HepG2 (cell line): Measurements from ENCODE around the gene FGD2. TPM values are rescaled to one million over a fixed set of nuclear protein-coding genes. Genes with fewer than 3 reads are reported as not detected.

ENCODE experiments used
- HOXA7 ChIP-seq: sonication (generic); formaldehyde crosslinking; IDR thresholded peaks from 2 replicates; pipeline ENCODE4 v1.8.1; 2022; ENCODE audit warnings: mild to moderate bottlenecking, missing genetic modification reagents, moderate library complexity
- HOXD1 ChIP-seq: sonication (generic); formaldehyde crosslinking; IDR thresholded peaks from 2 replicates; pipeline ENCODE4 v1.5.0; 2020; ENCODE audit warnings: missing genetic modification reagents
- MTA3 ChIP-seq: sonication (generic); formaldehyde crosslinking; IDR thresholded peaks from 2 replicates; pipeline ENCODE4 v1.4.0; 2020; ENCODE audit warnings: missing genetic modification reagents
- MYC ChIP-seq: sonication (generic); formaldehyde crosslinking; IDR thresholded peaks from 2 replicates; pipeline ENCODE4 v1.9.0; 2021; ENCODE audit warnings: missing genetic modification reagents, borderline replicate concordance
- SMARCE1 ChIP-seq: fragments of 450-650 bp; IDR thresholded peaks from 2 replicates; pipeline ENCODE4 v1.6.1; 2017; ENCODE audit warnings: borderline replicate concordance
- TCF7L2 ChIP-seq: IDR thresholded peaks from 2 replicates; pipeline ENCODE4 v1.6.1; 2011; ENCODE audit warnings: mild to moderate bottlenecking, low read depth, low read length, moderate library complexity
- ZNF121 ChIP-seq: sonication (generic); formaldehyde crosslinking; IDR thresholded peaks from 2 replicates; pipeline ENCODE4 v1.5.0; 2020; ENCODE audit warnings: mild to moderate bottlenecking, missing genetic modification reagents
- ZNF530 ChIP-seq: sonication (generic); formaldehyde crosslinking; IDR thresholded peaks from 2 replicates; pipeline ENCODE4 v1.5.0; 2020; ENCODE audit warnings: low read depth, mild to moderate bottlenecking, missing genetic modification reagents
- ZNF713 ChIP-seq: sonication (generic); formaldehyde crosslinking; IDR thresholded peaks from 2 replicates; pipeline ENCODE4 v1.4.0; 2020; ENCODE audit warnings: mild to moderate bottlenecking, missing genetic modification reagents
- ZNF788 ChIP-seq: sonication (generic); formaldehyde crosslinking; IDR thresholded peaks from 2 replicates; pipeline ENCODE4 v1.5.0; 2020; ENCODE audit warnings: mild to moderate bottlenecking, missing genetic modification reagents, borderline replicate concordance
- ZSCAN21 ChIP-seq: sonication (generic); formaldehyde crosslinking; IDR thresholded peaks from 2 replicates; pipeline ENCODE4 v1.8.0; 2022; ENCODE audit warnings: mild to moderate bottlenecking, missing genetic modification reagents, moderate library complexity, borderline replicate concordance
- polyA plus RNA-seq, 8 experiments: library from polyadenylated mRNA; depleted of rRNA in 3 of 8; stranded (reverse) in 7 of 8; unstranded in 1 of 8; fragments of >200 nt; fragmentation: Illumina TruSeq in 4 of 8; extraction: Trizol in 4 of 8; gene quantifications; 2 replicates each; pipeline versions ENCODE4 v1.2.1 to v1.2.3, GENCODE V29; 2011 to 2016; ENCODE audit warnings: low read depth in 4 of 8, missing spikeins in 1 of 8, mixed read lengths in 1 of 8; ENCODE audit not compliant: insufficient read depth in 1 of 8
- total RNA-seq, 5 experiments: library from RNA; depleted of rRNA; stranded (reverse); fragments of >200 nt; fragmentation: Illumina TruSeq; extraction: Trizol; gene quantifications; 2 replicates each; pipeline ENCODE4 v1.2.3, GENCODE V29; 2016; ENCODE audit warnings: low read depth in 1 of 5
- TF ChIP-seq, protein P1 (sequence below): sonication (generic); formaldehyde crosslinking; IDR thresholded peaks from 2 replicates; pipeline ENCODE4 v1.4.0; 2020; ENCODE audit warnings: mild to moderate bottlenecking, missing genetic modification reagents
- TF ChIP-seq, protein P2 (sequence below): sonication (generic); formaldehyde crosslinking; IDR thresholded peaks from 2 replicates; pipeline ENCODE4 v1.5.0; 2020; ENCODE audit warnings: mild to moderate bottlenecking, missing genetic modification reagents, borderline replicate concordance
- TF ChIP-seq, protein P3 (sequence below): IDR thresholded peaks from 2 replicates; pipeline ENCODE4 v1.6.1; 2016

FGD2 gene
- total and polyA plus RNA-seq, 2 of the 13 experiments (the other 11 are each of a cell fraction or from before 2014, with no cell fraction given) = not detected

DNA sequence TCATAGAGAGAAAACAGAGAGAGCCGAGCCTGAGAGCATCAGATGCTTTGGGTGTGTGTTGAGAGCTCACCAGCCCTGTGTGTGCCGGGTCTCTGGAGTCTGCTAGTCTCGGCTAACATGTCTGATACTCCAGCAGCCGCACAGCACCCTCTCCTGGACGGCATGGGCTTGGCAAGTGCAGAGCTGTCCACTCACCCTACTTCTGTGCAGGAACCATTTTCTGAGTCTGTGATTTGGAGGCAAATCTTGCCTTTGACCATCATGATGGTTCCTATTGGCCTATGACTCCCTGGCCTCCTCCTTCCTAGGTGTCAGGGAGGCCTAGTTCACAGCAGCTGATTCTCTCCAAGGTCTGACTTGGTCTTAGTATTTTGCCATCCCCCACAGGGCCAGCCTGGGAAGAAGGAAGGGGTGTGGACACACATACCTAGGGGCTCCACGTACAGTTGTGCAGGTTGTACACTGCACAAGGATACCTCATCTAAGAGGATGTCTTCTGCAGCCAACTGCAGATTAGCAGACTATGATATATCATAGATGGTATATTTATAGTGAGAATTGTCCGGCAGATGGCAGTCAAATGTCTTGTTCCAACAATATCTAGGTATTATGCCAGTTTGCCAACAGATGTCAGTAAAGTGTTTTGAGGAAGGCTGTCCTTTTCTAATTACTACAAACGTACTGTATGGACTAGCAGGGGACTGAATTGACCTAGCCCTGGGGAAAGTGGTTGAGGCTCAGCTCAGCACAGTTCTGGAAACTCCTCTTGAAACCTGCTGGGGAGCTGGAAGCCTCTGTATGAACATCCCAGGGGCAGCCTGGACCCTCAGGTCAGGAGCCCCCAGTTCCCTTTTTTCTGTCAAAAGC, 13.0 kb downstream of the FGD2 start (continued):
- TF ChIP-seq, protein P1, sequence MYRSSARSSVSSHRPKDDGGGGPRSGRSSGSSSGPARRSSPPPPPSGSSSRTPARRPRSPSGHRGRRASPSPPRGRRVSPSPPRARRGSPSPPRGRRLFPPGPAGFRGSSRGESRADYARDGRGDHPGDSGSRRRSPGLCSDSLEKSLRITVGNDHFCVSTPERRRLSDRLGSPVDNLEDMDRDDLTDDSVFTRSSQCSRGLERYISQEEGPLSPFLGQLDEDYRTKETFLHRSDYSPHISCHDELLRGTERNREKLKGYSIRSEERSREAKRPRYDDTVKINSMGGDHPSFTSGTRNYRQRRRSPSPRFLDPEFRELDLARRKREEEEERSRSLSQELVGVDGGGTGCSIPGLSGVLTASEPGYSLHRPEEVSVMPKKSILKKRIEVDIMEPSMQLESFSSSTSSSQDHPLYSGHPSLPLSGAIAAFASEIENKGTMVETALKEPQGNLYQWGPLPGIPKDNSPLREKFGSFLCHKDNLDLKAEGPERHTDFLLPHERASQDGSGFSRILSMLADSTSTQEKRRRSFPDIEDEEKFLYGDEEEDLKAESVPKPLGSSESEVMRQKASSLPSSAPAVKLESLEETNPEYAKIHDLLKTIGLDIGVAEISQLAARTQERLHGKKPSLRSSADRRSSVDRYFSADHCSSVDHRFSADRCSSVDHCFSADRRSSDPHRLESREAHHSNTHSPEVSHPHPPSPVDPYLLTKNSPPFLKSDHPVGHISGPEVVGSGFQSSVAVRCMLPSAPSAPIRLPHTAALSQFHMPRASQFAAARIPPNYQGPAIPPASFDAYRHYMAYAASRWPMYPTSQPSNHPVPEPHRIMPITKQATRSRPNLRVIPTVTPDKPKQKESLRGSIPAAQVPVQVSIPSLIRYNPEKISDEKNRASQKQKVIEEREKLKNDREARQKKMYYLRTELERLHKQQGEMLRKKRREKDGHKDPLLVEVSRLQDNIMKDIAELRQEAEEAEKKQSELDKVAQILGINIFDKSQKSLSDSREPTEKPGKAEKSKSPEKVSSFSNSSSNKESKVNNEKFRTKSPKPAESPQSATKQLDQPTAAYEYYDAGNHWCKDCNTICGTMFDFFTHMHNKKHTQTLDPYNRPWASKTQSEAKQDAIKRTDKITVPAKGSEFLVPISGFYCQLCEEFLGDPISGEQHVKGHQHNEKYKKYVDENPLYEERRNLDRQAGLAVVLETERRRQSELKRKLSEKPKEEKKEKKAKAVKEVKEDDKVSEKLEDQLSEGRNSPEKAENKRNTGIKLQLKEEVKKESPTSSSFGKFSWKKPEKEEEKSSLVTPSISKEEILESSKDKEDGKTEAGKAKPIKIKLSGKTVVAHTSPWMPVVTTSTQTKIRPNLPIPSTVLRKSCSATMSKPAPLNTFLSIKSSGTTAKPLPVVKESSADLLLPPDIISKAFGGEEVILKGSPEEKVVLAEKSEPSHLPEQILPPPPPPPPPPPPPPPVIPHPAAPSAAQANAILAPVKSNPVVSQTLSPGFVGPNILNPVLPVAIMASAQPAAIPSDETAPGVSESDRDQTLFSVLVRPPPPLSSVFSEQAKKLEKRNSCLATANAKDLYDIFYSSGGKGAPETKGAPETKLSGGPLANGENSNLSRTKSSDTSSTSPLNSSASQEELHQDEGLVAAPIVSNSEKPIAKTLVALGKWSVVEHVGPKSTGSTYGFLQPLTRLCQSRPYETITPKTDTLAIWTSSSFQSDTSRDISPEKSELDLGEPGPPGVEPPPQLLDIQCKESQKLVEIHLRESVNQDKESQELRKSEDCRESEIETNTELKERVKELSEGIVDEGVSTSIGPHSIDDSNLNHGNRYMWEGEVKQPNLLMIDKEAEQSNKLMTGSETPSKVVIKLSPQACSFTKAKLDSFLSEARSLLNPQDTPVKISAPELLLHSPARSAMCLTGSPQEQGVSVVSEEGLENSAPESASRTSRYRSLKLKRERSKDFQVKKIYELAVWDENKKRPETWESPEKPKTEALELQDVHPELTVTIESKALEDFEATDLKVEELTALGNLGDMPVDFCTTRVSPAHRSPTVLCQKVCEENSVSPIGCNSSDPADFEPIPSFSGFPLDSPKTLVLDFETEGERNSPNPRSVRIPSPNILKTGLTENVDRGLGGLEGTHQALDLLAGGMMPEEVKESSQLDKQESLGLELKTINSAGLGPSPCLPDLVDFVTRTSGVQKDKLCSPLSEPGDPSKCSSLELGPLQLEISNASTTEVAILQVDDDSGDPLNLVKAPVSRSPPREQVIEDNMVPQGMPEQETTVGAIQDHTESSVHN (CRISPR knock-in tag) = 0 out of 2 replicates have a peak, but pooled peaks have one; percentile 24
- no peak for TF ChIP-seq TCF7L2
- no peak for TF ChIP-seq MYC (CRISPR knock-in tag)
- no peak for TF ChIP-seq HOXA7 (CRISPR knock-in tag)
- TF ChIP-seq, protein P2, sequence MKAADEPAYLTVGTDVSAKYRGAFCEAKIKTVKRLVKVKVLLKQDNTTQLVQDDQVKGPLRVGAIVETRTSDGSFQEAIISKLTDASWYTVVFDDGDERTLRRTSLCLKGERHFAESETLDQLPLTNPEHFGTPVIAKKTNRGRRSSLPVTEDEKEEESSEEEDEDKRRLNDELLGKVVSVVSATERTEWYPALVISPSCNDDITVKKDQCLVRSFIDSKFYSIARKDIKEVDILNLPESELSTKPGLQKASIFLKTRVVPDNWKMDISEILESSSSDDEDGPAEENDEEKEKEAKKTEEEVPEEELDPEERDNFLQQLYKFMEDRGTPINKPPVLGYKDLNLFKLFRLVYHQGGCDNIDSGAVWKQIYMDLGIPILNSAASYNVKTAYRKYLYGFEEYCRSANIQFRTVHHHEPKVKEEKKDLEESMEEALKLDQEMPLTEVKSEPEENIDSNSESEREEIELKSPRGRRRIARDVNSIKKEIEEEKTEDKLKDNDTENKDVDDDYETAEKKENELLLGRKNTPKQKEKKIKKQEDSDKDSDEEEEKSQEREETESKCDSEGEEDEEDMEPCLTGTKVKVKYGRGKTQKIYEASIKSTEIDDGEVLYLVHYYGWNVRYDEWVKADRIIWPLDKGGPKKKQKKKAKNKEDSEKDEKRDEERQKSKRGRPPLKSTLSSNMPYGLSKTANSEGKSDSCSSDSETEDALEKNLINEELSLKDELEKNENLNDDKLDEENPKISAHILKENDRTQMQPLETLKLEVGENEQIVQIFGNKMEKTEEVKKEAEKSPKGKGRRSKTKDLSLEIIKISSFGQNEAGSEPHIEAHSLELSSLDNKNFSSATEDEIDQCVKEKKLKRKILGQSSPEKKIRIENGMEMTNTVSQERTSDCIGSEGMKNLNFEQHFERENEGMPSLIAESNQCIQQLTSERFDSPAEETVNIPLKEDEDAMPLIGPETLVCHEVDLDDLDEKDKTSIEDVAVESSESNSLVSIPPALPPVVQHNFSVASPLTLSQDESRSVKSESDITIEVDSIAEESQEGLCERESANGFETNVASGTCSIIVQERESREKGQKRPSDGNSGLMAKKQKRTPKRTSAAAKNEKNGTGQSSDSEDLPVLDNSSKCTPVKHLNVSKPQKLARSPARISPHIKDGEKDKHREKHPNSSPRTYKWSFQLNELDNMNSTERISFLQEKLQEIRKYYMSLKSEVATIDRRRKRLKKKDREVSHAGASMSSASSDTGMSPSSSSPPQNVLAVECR (CRISPR knock-in tag) = peak; percentile 45
- TF ChIP-seq HOXD1 (CRISPR knock-in tag) = no peak
- TF ChIP-seq SMARCE1 = no peak
- no peak for TF ChIP-seq MTA3 (CRISPR knock-in tag)
- TF ChIP-seq ZNF713 (CRISPR knock-in tag) = no peak
- TF ChIP-seq ZNF530 (CRISPR knock-in tag) = no peak
- TF ChIP-seq, protein P3, sequence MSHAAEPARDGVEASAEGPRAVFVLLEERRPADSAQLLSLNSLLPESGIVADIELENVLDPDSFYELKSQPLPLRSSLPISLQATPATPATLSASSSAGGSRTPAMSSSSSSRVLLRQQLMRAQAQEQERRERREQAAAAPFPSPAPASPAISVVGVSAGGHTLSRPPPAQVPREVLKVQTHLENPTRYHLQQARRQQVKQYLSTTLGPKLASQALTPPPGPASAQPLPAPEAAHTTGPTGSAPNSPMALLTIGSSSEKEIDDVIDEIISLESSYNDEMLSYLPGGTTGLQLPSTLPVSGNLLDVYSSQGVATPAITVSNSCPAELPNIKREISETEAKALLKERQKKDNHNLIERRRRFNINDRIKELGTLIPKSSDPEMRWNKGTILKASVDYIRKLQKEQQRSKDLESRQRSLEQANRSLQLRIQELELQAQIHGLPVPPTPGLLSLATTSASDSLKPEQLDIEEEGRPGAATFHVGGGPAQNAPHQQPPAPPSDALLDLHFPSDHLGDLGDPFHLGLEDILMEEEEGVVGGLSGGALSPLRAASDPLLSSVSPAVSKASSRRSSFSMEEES (CRISPR knock-in tag) = 0 out of 2 replicates have a peak, but pooled peaks have one; percentile 4
- peak; percentile 25; the same call in 1 of the 2 replicates for TF ChIP-seq ZNF788 (CRISPR knock-in tag)
- no peak; the same call in 1 of the 2 replicates for TF ChIP-seq ZSCAN21 (CRISPR knock-in tag)
- no peak for TF ChIP-seq ZNF121 (CRISPR knock-in tag)
